Gastroesophageal sphincter (tissue), 4 donors: ENCODE results near the gene ANTXR2. TPM values are rescaled to one million over a fixed set of nuclear protein-coding genes. Genes with fewer than 3 reads are reported as not detected.

Experiments used
- ATAC-seq: fragments of 150-250 bp; one replicate; pipeline ENCODE4 v1.9.1; 2016; ENCODE audit warnings: mild to moderate bottlenecking, moderate library complexity
- H3K27ac ChIP-seq, 4 donors: fragments of 200-600 bp; sonication (generic) in 3 of 4; 1 replicate in 3 of 4; 2 replicates in 1 of 4; pipeline ENCODE4 v1.5.1; 2016 to 2019
- H3K27me3 ChIP-seq: fragments of 200-600 bp; sonication (generic); one replicate; pipeline ENCODE4 v1.5.1; 2019
- H3K36me3 ChIP-seq, 2 donors: fragments of 200-600 bp; sonication (generic); one replicate each; pipeline ENCODE4 v1.5.1; 2019; ENCODE audit warnings: control low read depth in 1 of 2
- H3K4me1 ChIP-seq, 3 donors: fragments of 200-600 bp; sonication (generic); 1 replicate in 2 of 3; 2 replicates in 1 of 3; pipeline ENCODE4 v1.5.1; 2016 to 2019; ENCODE audit warnings: control low read depth in 2 of 3
- H3K4me3 ChIP-seq, 2 donors: fragments of 200-600 bp; sonication (generic); one replicate each; pipeline ENCODE4 v1.5.1; 2019; ENCODE audit warnings: mild to moderate bottlenecking in 1 of 2, moderate library complexity in 1 of 2
- H3K9me3 ChIP-seq, 3 donors: fragments of 200-600 bp; sonication (generic); one replicate each; pipeline ENCODE4 v1.5.1; 2017 to 2019; ENCODE audit warnings: control low read depth in 2 of 3
- EP300 ChIP-seq: sonication (generic); formaldehyde crosslinking; IDR thresholded peaks from one replicate; pipeline ENCODE4 v1.6.1; 2017; ENCODE audit warnings: antibody characterized with exemption, mild to moderate bottlenecking
- POLR2A ChIP-seq, 2 donors: fragments of 450-650 bp; IDR thresholded peaks; one replicate each; pipeline ENCODE4 v1.6.1; 2017; ENCODE audit warnings: antibody characterized with exemption in 2 of 2, mild to moderate bottlenecking in 2 of 2, moderate library complexity in 1 of 2
- POLR2AphosphoS5 ChIP-seq: sonication (generic); formaldehyde crosslinking; IDR thresholded peaks from one replicate; pipeline ENCODE4 v1.6.1; 2017; ENCODE audit warnings: antibody characterized with exemption
- WGBS, 2 donors: methylation state at CpG; one replicate each; pipeline ENCODE4 v1.1.5; 2018; ENCODE audit warnings: low coverage in 1 of 2; 5-methylcytosine and 5-hydroxymethylcytosine counted together
- total RNA-seq, 4 donors: library from RNA; depleted of rRNA; stranded (reverse); fragments of >200 nt; gene quantifications; one replicate each; pipeline ENCODE4 v1.1.0, GENCODE V29; 2016
- TF ChIP-seq, protein P1 (sequence below), 4 experiments: fragments of 200-600 bp in 2 of 4; fragments of 450-650 bp in 2 of 4; sonication (generic) in 1 of 4; IDR thresholded peaks; one replicate each; pipeline ENCODE4 v1.5.1; 2017 to 2019; ENCODE audit warnings: antibody characterized with exemption in 4 of 4, mild to moderate bottlenecking in 2 of 4, moderate library complexity in 2 of 4

Gene ANTXR2
- total RNA-seq, 4 donors from 2014 or later = 440 to 611 (median 501) TPM

DNA sequence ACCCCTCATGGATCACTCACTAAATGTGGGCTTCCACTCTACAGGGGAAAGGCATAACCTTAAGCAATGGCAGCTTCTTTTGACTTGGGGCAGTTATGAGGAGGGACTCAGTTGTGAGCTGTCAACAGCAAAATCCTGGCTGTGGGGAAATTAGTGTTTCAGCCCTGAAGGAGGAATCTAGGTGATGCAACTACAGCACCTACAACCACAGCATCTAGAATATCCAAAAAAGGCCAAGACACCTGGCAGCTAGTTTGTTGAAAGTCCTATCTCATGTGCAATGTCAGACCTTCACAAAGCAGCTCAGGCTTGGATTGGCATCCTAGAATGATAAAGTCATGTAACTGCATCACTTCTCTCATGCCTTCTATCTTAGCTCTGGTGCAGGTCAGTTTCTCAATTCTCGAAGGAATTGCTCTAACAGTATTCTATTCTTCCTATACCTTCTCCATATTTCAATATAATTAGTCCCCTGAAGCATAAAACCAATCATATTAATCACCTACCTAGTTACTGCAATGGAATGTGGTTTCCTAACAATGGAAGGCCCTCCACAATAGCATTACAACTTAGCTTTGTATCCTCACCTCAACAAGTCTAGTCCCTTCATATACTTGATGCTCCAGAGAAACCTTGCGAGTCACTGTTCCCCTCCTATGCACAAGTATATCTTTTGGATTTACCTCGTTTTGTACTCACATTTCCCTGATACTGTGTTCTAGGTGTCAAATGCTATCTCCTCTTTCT lies 5.5 kb upstream of the ANTXR2 start:
- H3K4me3 ChIP-seq = no peak overlapping the region
- no peak overlapping the region for H3K27ac ChIP-seq
- 85 to 91% methylated on average over 3 of the region's 3 CpGs for WGBS, 2 donors
- H3K27me3 ChIP-seq = no peaks in the 10 kb centered on the region
- H3K36me3 ChIP-seq = no peaks in the 10 kb centered on the region
- no peak for ATAC-seq
- peaks cover 0 to 28% (median 5%) of the 10 kb centered on the region in 3 donors for H3K4me1 ChIP-seq
- TF ChIP-seq EP300 (no peak), POLR2A (IDR thresholded peaks at IDR 0.05) (no peak), POLR2AphosphoS5 (no peak)
- TF ChIP-seq, protein P1, sequence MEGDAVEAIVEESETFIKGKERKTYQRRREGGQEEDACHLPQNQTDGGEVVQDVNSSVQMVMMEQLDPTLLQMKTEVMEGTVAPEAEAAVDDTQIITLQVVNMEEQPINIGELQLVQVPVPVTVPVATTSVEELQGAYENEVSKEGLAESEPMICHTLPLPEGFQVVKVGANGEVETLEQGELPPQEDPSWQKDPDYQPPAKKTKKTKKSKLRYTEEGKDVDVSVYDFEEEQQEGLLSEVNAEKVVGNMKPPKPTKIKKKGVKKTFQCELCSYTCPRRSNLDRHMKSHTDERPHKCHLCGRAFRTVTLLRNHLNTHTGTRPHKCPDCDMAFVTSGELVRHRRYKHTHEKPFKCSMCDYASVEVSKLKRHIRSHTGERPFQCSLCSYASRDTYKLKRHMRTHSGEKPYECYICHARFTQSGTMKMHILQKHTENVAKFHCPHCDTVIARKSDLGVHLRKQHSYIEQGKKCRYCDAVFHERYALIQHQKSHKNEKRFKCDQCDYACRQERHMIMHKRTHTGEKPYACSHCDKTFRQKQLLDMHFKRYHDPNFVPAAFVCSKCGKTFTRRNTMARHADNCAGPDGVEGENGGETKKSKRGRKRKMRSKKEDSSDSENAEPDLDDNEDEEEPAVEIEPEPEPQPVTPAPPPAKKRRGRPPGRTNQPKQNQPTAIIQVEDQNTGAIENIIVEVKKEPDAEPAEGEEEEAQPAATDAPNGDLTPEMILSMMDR (IDR thresholded peaks at IDR 0.05) = no peak
- no peaks in the 10 kb centered on the region for H3K9me3 ChIP-seq

DNA sequence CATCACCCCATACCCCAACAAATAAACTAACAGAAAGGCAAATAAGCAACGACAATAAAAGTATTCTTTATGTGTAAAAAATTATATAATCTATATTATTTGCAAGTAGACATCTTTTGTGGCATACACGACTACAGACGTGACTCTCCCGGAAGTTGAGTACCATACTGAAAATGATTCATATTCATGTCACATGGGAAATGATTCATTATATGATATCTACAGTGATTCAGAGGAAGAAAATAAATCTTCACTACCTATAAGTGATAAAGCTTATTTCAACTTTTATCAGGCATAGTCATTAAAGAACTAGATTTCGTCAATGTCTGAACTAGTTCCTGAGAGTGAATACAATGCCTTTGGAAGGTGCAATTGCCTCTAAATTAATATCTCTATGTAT lies 4.6 kb upstream of the ANTXR2 start:
- TF ChIP-seq POLR2AphosphoS5 (no peak), EP300 (no peak), POLR2A (IDR thresholded peaks at IDR 0.05) (no peak)
- TF ChIP-seq, protein P1 (IDR thresholded peaks at IDR 0.05) = no peak
- Histone ChIP-seq H3K27ac (no peak overlapping the region), H3K36me3 (no peaks in the 10 kb centered on the region), H3K4me1 (peaks cover 0 to 34% (median 5%) of the 10 kb centered on the region in 3 donors), H3K9me3 (no peaks in the 10 kb centered on the region), H3K4me3 (no peak overlapping the region), H3K27me3 (no peaks in the 10 kb centered on the region)
- 78 to 83% methylated on average over 5 of the region's 5 CpGs for WGBS, 2 donors
- ATAC-seq = no peak

DNA sequence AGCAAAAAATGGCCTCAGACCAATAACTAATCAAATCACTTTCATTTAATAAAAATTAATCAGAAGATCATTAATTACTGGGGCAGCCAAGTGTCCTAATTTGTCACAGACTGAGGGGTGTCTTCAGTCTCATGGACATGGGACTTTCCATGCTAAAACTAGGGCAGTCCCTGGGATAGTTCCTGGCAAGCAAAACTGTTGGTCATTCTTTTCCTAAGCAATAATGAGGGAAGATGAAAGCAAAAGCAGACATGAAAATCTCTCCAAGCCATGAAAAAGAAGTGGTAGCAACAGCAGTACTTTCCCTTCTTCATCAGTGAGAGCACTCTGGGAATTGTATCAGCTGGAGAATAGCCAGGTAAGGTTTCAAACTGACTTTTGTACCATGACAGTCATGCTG lies 3.7 kb upstream of the ANTXR2 start:
- H3K27ac ChIP-seq = peak overlapping the region in 1 of 4 donors; percentile 1
- TF ChIP-seq POLR2A (IDR thresholded peaks at IDR 0.05) = no peak
- no peak for TF ChIP-seq POLR2AphosphoS5
- TF ChIP-seq, protein P1 (IDR thresholded peaks at IDR 0.05) = no peak
- TF ChIP-seq EP300 = no peak
- no peaks in the 10 kb centered on the region for H3K36me3 ChIP-seq
- no peaks in the 10 kb centered on the region for H3K27me3 ChIP-seq
- no peak overlapping the region for H3K4me3 ChIP-seq
- H3K9me3 ChIP-seq = no peaks in the 10 kb centered on the region
- H3K4me1 ChIP-seq = peaks cover 0 to 34% (median 5%) of the 10 kb centered on the region in 3 donors
- no peak for ATAC-seq

DNA sequence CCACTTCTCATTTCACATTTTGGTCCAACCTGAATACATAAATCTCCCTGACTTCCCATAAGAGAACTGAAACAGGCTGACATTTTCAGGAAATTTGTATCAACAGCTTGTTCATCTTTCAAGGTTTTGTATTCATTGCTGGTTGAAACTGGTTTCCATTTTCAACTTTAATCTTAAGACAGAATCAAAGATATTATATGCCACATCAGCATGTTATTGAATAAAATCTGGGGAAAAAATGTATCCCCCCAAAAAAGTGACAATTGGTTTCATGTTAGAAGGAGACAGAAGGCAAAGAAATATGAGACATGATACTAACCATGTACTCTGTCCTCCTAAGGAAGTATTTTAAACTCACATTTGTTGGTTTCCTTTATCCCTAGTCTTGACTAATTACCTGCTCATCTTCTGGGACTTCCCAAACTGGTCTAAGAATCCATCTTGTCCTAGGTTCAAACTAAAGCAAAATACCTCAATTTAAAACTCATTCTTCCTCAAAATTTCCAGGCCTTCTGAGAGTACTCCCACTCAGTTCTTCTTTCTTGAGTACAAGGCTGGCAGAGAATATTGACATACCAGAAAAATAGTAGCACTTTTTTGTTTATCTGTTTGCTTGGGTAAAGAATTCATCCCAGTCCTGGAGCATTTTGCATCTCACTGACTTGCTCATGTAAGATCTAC lies 3.1 kb upstream of the ANTXR2 start:
- Histone ChIP-seq H3K27ac (peak overlapping the region in 1 of 4 donors; percentile 1), H3K4me1 (peaks cover 0 to 34% (median 5%) of the 10 kb centered on the region in 3 donors), H3K36me3 (no peaks in the 10 kb centered on the region), H3K4me3 (no peak overlapping the region), H3K9me3 (no peaks in the 10 kb centered on the region), H3K27me3 (no peaks in the 10 kb centered on the region)
- TF ChIP-seq POLR2AphosphoS5 = no peak
- TF ChIP-seq POLR2A (IDR thresholded peaks at IDR 0.05) = no peak
- TF ChIP-seq, protein P1 (IDR thresholded peaks at IDR 0.05) = no peak
- no peak for TF ChIP-seq EP300
- ATAC-seq = no peak

DNA sequence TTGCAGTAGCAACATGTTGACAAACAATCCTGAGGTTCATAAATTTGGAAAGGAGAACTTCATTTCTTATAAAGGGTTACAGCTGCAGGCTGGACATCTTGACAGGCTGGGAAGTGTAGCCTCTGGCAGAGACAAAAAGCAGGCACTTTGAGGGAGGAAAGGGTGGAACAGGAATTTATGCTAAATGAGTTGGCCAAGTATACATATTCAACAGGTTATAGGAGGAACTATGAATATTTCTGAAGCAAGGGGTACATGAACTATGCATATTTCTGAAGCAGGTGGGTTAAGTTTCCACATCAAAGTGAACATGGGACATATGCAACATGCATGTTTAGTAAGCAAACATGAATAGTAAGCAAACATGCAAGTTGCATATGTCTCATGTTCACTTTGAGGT lies 1.6 kb upstream of the ANTXR2 start:
- no peaks in the 10 kb centered on the region for H3K9me3 ChIP-seq
- H3K36me3 ChIP-seq = no peaks in the 10 kb centered on the region
- H3K27ac ChIP-seq = peak overlapping the region in 3 of 4 donors; percentile 18 to 98 (median 95)
- no peaks in the 10 kb centered on the region for H3K27me3 ChIP-seq
- peaks cover 0 to 44% (median 5%) of the 10 kb centered on the region in 3 donors for H3K4me1 ChIP-seq
- H3K4me3 ChIP-seq = no peak overlapping the region
- no peak for TF ChIP-seq EP300
- no peak for TF ChIP-seq POLR2AphosphoS5
- TF ChIP-seq, protein P1 (IDR thresholded peaks at IDR 0.05) = no peak
- no peak for TF ChIP-seq POLR2A (IDR thresholded peaks at IDR 0.05)
- ATAC-seq = no peak
